ACC112 (cell line): ENCODE measurements around the gene OAT.
A peak's percentile ranks its signal among the peaks of the same experiment; 100 is the strongest.

Experiments used
- H2AFZ ChIP-seq: fragments of 200-600 bp; sonication (generic); one replicate; pipeline ENCODE4 v1.6.0; 2017; ENCODE audit warnings: antibody characterized with exemption, low read length; ENCODE audit not compliant: unreplicated experiment
- H3K27ac ChIP-seq: fragments of 200-600 bp; sonication (generic); 2 replicates; pipeline ENCODE4 v1.5.1; 2014; ENCODE audit warnings: low read depth, mild to moderate bottlenecking, antibody characterized with exemption, low read length, moderate library complexity
- H3K27me3 ChIP-seq: fragments of 200-600 bp; sonication (generic); 2 replicates; pipeline ENCODE4 v1.6.1; 2014; ENCODE audit warnings: mild to moderate bottlenecking, antibody characterized with exemption, low read length, moderate library complexity, mixed read lengths; ENCODE audit not compliant: insufficient read depth
- H3K36me3 ChIP-seq: fragments of 200-600 bp; sonication (generic); 2 replicates; pipeline ENCODE4 v1.6.1; 2016; ENCODE audit warnings: mild to moderate bottlenecking, antibody characterized with exemption, low read length, moderate library complexity, mixed read lengths; ENCODE audit not compliant: insufficient read depth
- H3K4me1 ChIP-seq: fragments of 200-600 bp; sonication (generic); one replicate; pipeline ENCODE4 v1.6.1; 2016; ENCODE audit warnings: low read length, mixed read lengths; ENCODE audit not compliant: insufficient read depth, unreplicated experiment, control insufficient read depth
- H3K4me3 ChIP-seq: fragments of 200-600 bp; sonication (generic); 2 replicates; pipeline ENCODE4 v1.5.1; 2014; ENCODE audit warnings: mild to moderate bottlenecking, low read depth, low read length
- H3K79me2 ChIP-seq: fragments of 200-600 bp; sonication (generic); one replicate; pipeline ENCODE4 v1.6.0; 2016; ENCODE audit warnings: low read length; ENCODE audit not compliant: control insufficient read depth, unreplicated experiment, insufficient read depth

The OAT gene

DNA sequence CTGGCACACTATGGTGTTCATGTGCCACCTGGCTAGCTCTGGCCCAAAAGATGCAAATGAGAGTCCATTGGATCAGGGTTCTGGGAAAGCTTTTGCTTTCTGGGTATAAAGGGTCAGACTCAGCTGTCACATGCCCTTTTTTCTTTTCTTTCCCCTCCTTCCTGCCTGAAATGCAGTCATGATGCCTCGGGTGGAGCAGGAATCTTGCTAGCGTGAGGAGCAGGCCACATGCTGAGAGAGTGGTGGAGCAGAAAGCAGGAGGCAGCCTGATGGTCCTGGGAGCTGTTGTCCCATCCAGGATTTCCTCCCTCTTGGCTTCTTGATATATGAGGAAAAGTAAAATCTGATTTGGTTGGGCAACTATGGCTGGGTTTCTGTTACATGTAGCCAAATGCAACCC lies 40.2 kb upstream of the OAT start:
- Histone ChIP-seq H3K27me3 (peaks cover 35% of the 10 kb centered on the region), H3K79me2 (no peaks in the 10 kb centered on the region), H3K4me3 (no peak overlapping the region), H3K4me1 (no peaks in the 10 kb centered on the region), H3K27ac (no peak overlapping the region), H3K36me3 (no peaks in the 10 kb centered on the region), H2AFZ (no peak overlapping the region)

DNA sequence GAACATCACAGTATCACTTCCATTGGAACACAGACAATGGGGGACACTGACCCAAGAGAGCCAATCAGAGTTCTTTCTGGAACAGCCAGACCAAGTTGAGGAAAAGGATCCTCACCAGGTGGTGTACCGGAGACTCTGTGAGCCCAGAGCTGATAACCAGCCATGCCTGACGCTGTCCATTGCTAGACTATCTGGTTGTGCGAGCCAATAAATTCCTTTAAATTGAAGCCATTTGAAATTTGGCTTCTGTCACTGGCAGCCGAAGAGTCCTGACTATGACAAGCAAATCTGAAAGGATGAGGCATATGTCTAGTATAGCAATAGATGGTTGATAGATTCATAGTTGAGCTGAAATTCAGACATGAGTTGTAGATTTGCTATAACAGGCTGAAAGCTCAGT lies 39.8 kb upstream of the OAT start:
- no peak overlapping the region for H3K4me3 ChIP-seq
- no peaks in the 10 kb centered on the region for H3K4me1 ChIP-seq
- H3K79me2 ChIP-seq = no peaks in the 10 kb centered on the region
- no peak overlapping the region for H2AFZ ChIP-seq
- no peak overlapping the region for H3K27ac ChIP-seq
- no peaks in the 10 kb centered on the region for H3K36me3 ChIP-seq
- H3K27me3 ChIP-seq = peaks cover 39% of the 10 kb centered on the region

DNA sequence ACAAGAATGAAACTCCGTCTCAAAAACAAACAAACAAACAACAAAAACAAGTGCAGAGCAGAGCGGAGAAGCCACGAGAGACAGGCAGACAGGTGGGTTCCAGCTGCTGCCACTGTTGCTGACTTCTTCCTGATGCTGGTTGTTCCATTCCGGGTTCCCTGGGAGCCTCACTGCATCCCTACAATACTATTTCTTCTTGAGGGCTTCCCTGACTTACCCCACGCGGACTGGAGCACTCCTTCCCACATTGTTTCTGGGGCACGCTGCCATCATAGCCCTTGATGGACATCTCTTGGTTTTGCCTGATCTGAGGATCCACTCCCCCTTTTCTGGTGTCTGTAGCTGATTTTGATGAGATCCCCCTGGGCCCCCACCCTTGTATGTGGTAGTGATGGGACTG lies 36.7 kb upstream of the OAT start:
- Histone ChIP-seq H2AFZ (no peak overlapping the region), H3K79me2 (no peaks in the 10 kb centered on the region), H3K27ac (no peak overlapping the region), H3K4me3 (no peak overlapping the region), H3K27me3 (peaks cover 62% of the 10 kb centered on the region), H3K4me1 (no peaks in the 10 kb centered on the region), H3K36me3 (no peaks in the 10 kb centered on the region)

DNA sequence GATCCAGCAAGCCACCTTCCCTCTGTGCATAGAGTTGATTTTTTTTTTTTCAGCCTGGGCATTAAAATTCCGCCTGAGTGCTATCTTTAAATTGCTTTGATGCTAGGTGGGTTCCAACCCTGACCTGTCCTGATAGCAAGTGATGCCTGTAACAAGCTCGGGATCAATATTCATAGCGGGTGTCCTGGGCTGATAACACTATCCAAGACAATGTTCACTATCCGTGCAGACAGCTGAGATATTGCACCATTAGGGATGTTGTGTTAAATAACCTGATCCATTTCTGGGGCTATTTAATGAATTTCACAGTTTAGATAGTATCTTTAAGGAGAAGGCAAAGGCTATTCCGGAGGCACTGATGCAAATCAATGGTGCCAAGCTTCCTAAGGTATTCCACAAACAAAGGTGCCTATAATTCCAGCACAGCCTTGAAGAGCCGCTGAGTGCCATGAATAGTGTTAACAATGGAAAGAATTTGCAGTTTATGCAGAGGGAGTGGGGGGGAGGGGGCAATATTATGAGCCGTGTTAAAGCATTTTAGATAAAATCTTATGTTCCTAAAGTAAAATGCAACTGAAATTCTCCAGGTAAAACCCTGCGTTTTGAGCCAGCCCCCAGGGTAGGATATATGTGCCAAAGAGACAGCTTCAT lies 35.4 kb upstream of the OAT start:
- no peak overlapping the region for H2AFZ ChIP-seq
- H3K4me1 ChIP-seq = no peaks in the 10 kb centered on the region
- H3K79me2 ChIP-seq = no peaks in the 10 kb centered on the region
- no peak overlapping the region for H3K4me3 ChIP-seq
- H3K36me3 ChIP-seq = no peaks in the 10 kb centered on the region
- H3K27me3 ChIP-seq = peaks cover 73% of the 10 kb centered on the region
- H3K27ac ChIP-seq = no peak overlapping the region

DNA sequence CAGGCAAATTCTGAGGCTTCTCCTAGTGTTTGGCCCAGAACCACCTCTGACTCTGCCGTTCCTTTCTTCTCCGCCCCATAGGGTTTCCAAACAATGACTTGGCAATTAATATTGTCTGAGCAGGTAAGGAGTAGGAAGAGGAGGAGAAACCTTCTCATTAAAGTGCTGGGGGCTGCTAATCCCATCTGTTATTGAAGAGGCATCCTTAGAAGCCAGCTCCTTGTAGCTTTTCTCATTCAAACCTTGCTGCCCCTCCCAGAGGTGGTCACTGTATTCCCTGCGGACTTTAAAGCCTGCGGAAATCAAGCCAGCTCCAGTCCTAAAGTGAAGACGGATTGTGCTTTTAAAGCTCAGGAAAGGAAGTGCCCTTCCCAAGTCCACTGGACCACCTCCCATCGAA lies 32.6 kb upstream of the OAT start:
- no peaks in the 10 kb centered on the region for H3K4me1 ChIP-seq
- no peak overlapping the region for H3K4me3 ChIP-seq
- H3K27ac ChIP-seq = no peak overlapping the region
- no peaks in the 10 kb centered on the region for H3K79me2 ChIP-seq
- H3K27me3 ChIP-seq = peaks cover 89% of the 10 kb centered on the region
- H3K36me3 ChIP-seq = no peaks in the 10 kb centered on the region
- H2AFZ ChIP-seq = no peak overlapping the region

DNA sequence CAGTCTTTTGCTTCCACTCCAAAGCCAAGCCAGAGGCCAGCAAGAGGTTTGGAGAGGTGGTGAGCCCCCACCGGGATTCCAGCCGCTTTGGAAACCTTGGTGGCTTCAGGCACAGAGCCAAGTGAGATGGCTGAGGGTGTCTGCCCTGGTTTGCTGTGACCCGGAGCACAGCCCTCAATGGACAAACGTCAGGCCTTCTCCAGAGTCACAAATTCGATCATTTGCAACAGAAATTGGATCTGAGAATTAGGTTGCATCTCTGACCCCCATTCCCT lies 32.0 kb upstream of the OAT start:
- Histone ChIP-seq H3K27ac (no peak overlapping the region), H3K36me3 (no peaks in the 10 kb centered on the region), H3K27me3 (peaks cover 89% of the 10 kb centered on the region), H2AFZ (no peak overlapping the region), H3K4me3 (no peak overlapping the region), H3K79me2 (no peaks in the 10 kb centered on the region), H3K4me1 (no peaks in the 10 kb centered on the region)

DNA sequence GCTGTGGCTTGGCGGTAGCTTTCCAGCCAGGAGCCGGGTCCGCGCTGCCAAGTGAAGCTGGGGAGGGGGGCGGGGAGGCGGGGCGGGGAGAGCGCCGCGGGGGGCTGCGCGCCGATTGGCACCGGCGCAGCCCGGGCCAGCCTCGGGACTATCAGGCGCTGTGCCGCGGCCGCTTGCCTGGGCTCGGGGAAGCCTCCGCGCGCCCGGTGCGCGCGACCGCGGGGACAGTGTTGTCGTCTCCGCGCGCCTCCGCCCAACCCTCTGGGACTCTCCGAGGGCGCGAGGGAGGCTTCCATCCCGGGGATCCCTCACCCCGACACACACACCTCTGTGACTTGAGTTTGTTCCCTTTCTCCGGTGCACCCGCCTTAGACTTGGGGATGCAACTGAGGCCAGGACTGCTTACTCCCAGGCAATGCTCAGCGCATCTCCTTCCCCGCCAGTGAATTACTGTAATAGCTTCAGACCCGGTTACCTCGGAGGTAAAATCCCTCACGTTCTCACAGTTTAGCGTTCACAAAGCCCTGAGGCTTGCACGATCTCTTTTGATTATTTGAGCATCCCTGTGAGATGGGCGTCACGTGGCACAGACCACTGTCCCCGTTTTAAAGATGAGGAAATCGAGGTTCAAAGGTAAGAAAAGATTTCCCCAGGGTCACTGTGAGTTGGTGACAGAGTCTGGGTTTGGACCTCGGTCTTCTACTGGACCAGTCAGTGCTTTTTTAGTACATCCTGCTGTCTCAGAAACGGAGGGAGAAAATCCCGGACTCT lies 31.5 kb upstream of the OAT start, which contains the start of gene NKX1-2:
Gene NKX1-2, minus strand, starts transcription at position 24 of the 771 bp plus-strand sequence. CDS start 92 bp downstream, outside the sequence.
- H3K27me3 ChIP-seq = peaks cover 89% of the 10 kb centered on the region
- H3K4me3 ChIP-seq = peak within 1 kb of the TSS; percentile 58
- H3K4me1 ChIP-seq = no peaks in the 10 kb centered on the region
- H2AFZ ChIP-seq = no peak within 1 kb of the TSS
- no peak within 1 kb of the TSS for H3K27ac ChIP-seq
- H3K36me3 ChIP-seq = no peaks in the 10 kb centered on the region
- no peaks in the 10 kb centered on the region for H3K79me2 ChIP-seq

DNA sequence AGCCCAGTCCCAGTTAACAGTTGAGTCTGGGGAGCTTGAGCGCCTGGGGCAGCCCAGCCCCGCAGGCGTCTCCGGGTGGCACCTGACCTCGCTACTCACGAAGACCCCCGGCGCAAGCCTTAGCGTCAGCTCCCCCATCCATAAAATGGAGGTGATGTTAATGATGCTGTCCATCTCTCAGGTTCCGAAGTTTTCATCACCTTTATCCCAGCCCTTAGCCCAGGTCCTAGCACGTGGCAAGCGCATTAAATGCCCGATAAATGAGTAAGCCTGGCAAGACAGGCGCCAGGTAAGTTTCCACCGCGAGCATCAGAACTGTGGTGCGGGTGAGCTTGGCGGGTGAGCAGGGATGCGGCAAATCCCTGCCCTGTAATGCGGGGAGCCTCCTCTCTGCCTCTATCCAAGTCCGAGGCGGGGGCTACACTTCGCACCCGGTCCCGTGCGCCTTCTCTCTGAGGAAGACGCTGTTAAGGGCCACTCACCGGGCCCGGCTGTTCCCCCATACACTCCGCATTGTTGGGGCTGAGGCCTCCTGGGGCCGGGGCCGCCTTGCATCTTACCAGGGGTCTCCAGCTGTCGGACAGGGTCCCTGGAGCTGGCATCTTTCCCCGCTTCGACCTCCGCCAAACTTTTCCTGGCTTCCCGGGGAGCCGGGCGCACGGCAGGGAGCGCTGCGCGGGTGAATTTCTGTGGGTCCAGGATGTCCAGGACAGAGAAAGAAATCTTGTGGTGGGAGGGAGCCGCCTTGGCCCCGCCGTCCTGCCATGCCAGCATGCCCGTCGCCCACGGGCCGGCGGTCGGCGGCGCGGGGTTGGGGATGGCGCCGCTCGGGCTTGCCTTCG lies 30.7 kb upstream of the OAT start:
- Histone ChIP-seq H3K4me3 (peak overlapping the region; percentile 58), H2AFZ (no peak overlapping the region), H3K27me3 (peaks cover 90% of the 10 kb centered on the region), H3K27ac (no peak overlapping the region), H3K4me1 (no peaks in the 10 kb centered on the region), H3K36me3 (no peaks in the 10 kb centered on the region), H3K79me2 (no peaks in the 10 kb centered on the region)

DNA sequence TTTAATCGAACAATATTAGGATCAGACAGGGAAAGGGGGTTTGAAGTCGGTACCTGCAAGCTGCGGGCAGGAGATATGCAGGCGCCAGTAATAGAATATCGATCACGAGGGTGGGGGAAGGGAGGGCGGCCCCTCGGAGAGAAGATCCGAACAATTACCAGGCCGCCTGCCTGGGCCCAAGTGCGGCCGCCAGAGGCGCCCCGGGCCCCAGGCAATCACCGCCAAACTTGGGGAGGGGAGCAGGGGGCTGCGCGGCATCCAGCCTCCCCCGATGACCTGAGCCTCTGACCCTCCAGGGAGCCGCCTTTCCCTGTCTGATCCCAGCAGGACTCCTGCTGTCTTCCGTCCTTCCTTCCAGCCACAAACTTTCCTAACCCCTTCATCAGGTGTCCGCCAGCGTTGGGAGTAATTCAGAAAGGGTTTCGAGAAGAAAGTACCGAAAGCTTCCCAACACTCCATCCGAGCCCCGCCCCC lies 30.0 kb upstream of the OAT start:
- H3K27ac ChIP-seq = no peak overlapping the region
- H3K36me3 ChIP-seq = no peaks in the 10 kb centered on the region
- no peaks in the 10 kb centered on the region for H3K79me2 ChIP-seq
- H3K27me3 ChIP-seq = peaks cover 85% of the 10 kb centered on the region
- H2AFZ ChIP-seq = no peak overlapping the region
- H3K4me1 ChIP-seq = no peaks in the 10 kb centered on the region
- no peak overlapping the region for H3K4me3 ChIP-seq

DNA sequence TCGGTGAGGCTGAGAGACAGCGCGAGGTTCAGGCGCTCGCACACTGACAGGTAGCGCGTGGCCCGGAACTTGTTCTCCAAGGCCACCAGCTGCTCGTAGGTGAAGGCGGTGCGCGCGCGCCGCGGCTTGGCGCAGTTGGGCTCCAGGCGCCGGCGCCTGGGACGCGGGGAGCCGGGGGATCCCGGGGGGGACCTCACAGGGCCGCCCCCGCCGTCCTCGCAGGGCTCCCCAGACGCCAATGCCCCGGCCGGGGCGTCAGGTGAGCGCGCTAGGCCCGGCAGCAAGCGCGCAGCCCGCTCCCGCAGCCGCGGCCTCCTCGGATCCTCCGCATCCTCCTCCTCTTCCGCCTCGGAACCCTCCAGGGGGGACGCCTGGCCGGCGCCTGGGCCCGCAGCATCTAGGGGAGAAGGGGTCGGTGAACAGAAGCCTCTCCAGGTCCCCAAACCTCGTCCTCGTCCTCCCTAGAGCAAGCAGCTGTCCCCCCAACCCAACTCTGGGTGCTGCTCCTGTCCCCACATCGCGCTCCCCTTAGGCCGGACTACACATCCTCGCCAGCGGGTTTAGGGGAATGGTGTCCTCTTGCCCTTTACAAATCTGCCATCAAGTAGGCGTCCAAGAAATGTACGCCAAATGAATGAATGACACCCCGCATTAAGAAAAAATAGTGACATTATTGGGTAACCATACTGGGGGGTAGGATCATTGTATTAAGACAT lies 29.2 kb upstream of the OAT start:
- Histone ChIP-seq H3K27me3 (peaks cover 86% of the 10 kb centered on the region), H2AFZ (no peak overlapping the region), H3K27ac (no peak overlapping the region), H3K4me3 (no peak overlapping the region), H3K36me3 (no peaks in the 10 kb centered on the region), H3K79me2 (no peaks in the 10 kb centered on the region), H3K4me1 (no peaks in the 10 kb centered on the region)
